GM13976 (cell line): Measurements from ENCODE around the gene SHROOM4.

ENCODE experiments used
- DNase-seq: peaks from one replicate; pipeline ENCODE4 v3.0.0; 2012; ENCODE audit warnings: low spot score
- in situ Hi-C: fragments of 300-500 bp; cut with MboI; formaldehyde crosslinking; loops from one replicate; pipeline ENCODE4 v1.12.0; 2022; ENCODE audit warnings: low sequenced_read_pairs, mixed read lengths, inconsistent platforms; ENCODE audit not compliant: unreplicated experiment
- TF ChIP-seq, protein P1 (sequence below): IDR thresholded peaks from 2 replicates; pipeline ENCODE4 v1.5.1; 2012; ENCODE audit warnings: borderline replicate concordance, mild to moderate bottlenecking; ENCODE audit not compliant: insufficient read depth; ENCODE audit errors: extremely low read depth, missing control alignments, control extremely low read depth

Gene SHROOM4

DNA sequence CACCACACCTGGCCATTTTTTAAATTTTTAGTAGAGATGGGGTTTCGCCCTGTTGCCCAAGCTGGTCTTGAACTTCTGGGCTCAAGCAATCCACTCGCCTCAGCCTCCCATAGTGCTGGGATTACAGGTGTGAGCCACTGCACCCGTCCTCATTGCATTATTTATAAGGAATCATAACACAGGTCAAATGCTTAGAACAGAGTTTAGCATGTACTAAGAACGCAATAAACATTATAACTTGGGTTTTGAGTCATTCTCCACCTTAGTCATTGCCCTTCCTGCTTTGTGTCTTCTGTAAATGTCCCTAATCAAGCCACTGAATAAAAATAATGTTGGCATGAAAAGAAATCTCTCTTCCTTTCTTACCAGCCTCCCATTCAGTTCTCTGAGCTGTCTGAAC lies 38.5 kb upstream of the SHROOM4 start:
- DNase-seq: no peak
- in situ Hi-C loops: no loop called here
- TF ChIP-seq, protein P1, sequence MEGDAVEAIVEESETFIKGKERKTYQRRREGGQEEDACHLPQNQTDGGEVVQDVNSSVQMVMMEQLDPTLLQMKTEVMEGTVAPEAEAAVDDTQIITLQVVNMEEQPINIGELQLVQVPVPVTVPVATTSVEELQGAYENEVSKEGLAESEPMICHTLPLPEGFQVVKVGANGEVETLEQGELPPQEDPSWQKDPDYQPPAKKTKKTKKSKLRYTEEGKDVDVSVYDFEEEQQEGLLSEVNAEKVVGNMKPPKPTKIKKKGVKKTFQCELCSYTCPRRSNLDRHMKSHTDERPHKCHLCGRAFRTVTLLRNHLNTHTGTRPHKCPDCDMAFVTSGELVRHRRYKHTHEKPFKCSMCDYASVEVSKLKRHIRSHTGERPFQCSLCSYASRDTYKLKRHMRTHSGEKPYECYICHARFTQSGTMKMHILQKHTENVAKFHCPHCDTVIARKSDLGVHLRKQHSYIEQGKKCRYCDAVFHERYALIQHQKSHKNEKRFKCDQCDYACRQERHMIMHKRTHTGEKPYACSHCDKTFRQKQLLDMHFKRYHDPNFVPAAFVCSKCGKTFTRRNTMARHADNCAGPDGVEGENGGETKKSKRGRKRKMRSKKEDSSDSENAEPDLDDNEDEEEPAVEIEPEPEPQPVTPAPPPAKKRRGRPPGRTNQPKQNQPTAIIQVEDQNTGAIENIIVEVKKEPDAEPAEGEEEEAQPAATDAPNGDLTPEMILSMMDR: no peak

DNA sequence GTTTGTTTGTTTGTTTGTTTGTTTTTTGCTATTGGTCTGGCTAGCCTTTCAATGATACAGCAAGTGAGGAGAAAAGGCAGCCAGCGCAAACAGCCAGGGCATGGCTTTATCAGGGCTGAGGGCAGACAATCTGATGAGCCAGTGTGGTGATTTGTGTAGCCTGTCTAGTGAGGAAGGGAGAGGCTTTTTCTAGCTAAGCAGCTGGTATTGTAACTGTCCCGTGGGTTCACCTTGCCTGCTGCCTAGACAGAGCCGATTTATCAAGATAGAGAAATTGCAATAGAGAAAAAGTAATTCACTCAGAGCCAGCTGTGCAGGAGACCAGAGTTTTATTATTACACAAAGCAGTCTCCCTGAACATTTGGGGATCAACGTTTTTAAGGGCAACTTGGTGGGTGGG lies 28.2 kb upstream of the SHROOM4 start:
- TF ChIP-seq, protein P1: no peak
- no peak for DNase-seq
- in situ Hi-C loops: no loop called here

DNA sequence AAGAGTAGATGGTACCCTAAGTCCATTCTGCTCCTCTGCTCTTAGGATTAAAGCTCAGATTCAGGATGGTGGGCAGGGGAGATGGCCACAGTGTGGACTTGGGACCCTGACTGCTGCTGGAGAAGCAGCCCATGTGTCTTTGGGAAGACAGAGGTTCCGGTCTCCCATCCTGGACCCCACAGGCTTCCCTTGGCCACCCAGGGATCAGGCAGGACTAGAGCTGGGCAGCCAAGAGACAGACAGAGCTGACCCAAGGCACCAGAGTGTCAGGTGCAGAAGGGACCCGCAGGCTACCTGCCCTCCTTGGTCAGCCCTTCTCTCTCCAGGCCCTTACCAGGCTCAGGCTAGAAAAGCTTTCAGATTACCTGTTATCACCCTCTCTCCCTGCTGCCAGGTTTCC lies 25.7 kb upstream of the SHROOM4 start:
- in situ Hi-C loops: no loop called here
- DNase-seq: no peak
- TF ChIP-seq, protein P1: no peak

DNA sequence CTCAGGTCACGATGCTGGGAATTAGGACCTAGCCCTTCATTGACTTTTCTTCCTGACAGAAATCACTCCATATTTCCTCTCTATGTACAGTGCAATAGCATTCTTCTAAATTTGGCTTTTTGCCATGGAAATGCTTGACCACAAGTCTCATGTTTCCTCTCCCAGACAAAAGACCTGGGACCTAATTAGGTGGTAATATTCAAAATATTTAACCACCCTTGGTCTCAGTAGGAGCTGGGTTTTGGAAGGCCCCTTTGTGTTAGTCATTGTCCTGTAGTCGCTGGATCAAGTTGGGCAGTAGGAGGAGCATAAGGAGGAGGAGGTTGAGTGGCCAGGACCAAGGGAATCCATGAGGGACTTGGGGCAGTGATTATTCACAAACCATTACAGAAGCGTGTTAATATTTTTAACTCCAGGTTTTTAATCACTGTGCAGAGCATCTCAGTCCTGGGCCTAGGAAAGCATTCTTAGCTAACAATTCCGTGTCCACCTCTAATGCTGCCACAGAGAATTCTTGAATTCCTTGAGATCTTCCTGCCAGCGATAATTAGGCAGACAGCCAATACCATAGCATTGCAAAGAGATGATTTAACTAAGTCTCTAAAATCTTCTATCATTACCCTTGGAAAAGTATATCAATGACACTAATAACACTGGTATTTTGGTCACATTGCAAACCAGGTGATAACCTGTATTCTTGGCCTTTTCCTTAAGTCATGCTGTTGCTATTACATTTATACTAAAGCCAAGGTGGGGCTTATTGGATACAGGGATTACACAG lies 25.0 kb upstream of the SHROOM4 start:
- in situ Hi-C loops: no loop called here
- TF ChIP-seq, protein P1: no peak
- DNase-seq: no peak

DNA sequence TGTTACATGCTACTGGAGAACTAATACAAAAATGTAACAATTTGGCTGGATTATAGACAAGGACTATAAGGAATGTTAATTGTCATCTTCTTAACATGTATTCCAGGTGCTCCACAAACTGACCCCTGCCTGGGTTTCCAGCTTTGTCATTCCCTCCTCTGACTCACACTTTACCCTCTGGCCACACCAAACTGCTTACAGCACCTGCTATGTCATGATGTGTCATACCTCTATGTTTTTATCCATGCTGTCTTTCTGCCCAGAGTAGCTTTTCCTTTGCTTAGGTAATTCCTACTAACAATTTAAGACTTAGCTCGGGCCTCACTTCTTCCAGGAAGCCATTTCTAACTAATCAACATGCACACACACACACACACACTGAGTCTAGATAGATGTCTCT lies 14.0 kb upstream of the SHROOM4 start:
- in situ Hi-C loops: no loop called here
- TF ChIP-seq, protein P1: no peak
- no peak for DNase-seq

DNA sequence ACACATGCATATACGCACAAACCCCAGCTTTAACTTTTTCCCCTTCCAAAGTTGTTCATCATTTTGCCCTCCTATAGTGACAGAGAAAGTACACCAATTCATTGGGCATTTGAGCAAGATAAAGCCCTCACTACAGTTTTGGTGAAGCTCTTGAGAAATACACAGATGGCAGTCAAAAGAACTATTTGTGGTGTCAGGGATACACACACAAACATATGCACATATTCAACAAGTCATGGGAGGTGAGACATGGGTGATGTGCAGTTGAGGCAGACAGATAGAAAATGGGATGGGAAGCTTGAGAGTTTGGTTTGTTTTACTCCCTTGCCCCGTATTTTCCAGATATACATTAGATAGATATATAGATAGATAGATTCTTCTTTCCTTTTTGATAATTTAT lies 11.8 kb upstream of the SHROOM4 start:
- TF ChIP-seq, protein P1: no peak

More for the DNA sequence above, 11.8 kb upstream of the SHROOM4 start:
- no peak for DNase-seq
- in situ Hi-C loops: no loop called here
